Astrocyte (in vitro differentiated cells and primary cell): ENCODE data around the gene TMTC2.

Experiments used
- CTCF ChIP-seq: IDR thresholded peaks from 2 replicates; pipeline ENCODE4 v1.5.1; 2011; ENCODE audit warnings: low read depth, mild to moderate bottlenecking, inconsistent platforms, low read length, moderate library complexity; ENCODE audit not compliant: insufficient read depth
- EZH2 ChIP-seq: IDR thresholded peaks from 2 replicates; pipeline ENCODE4 v1.6.1; 2012; ENCODE audit warnings: mild to moderate bottlenecking, low read length, inconsistent platforms; ENCODE audit not compliant: insufficient read depth

- TF ChIP-seq CTCF (no peak), EZH2 (no peak)
These were observed 399.3 kb downstream of the TMTC2 start for GRCh38 chr12:83086023-83086422.
